Stimulated activated CD8-positive, alpha-beta memory T cell treated with anti-CD3 and anti-CD28 coated beads, Interleukin-4, amount 100 ng/mL, for 4 hours (primary cell): ENCODE measurements around the gene LRCH1.

Experiments used
- DNase-seq, 2 donors: peaks; one replicate each; pipeline ENCODE4 v3.0.0-alpha.2; 2020; ENCODE audit warnings: low read depth in 2 of 2, low spot score in 1 of 2

LRCH1 gene

GRCh38 chr13:46795321-46795720, 242.4 kb downstream of the LRCH1 start:
- no peak for DNase-seq

- DNase-seq = no peak
Observed at GRCh38 chr13:46796129-46796514, 243.2 kb downstream of the LRCH1 start.

GRCh38 chr13:46796515-46797474, 243.8 kb downstream of the LRCH1 start, which contains the start of gene ESD:
Gene ESD, minus strand, starts transcription at chr13:46797161. Its CDS starts 5,748 bp downstream, at chr13:46791413.
- DNase-seq = peak; percentile 78 to 79

GRCh38 chr13:46797501-46798237, 244.7 kb downstream of the LRCH1 start:
- DNase-seq = no peak

GRCh38 chr13:46799139-46799538, 246.2 kb downstream of the LRCH1 start:
- DNase-seq = no peak

GRCh38 chr13:46801858-46802257, 248.9 kb downstream of the LRCH1 start:
- no peak for DNase-seq
